ENCODE measurements around the gene LRRC28. TPM values are rescaled to one million over a fixed set of nuclear protein-coding genes. Genes with fewer than 3 reads are reported as not detected.

LRRC28 gene
- total RNA-seq, 1 experiment from 2014 or later: 39.3 TPM

DNA sequence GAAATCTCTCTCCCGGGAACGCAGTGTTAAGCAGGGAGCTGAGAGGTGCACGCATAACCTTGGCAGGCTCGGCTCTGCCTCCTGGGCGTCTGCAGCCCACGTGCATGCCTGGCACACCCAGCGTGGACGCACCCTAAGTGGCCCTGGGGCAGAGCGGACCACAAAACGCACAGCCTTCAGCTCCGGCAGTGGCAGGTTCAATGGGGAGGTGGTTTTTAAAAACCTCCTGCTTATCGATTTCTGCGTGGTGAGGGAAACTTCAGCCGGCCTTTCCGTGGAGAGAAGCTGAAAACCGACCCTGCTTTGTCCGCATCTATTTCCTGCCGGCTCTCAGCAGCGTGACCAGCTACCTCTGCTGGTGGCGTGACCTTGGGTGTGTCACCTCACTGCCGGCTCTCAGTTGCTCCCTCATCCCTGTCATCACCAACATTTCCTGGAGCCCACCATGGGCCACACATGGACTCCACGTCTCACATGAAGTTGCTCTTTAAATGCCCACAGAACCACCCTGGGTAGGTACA is 179.7 kb downstream of the LRRC28 start:
- Histone ChIP-seq H3K36me3 (ENCODE audit: control insufficient read depth, insufficient read depth, low read length) (no peaks in the 10 kb centered on the region), H3K9me3 (ENCODE audit: control insufficient read depth, insufficient read depth, low read depth, low read length) (no peaks in the 10 kb centered on the region), H3K27me3 (ENCODE audit: control insufficient read depth, insufficient read depth, low read length) (no peaks in the 10 kb centered on the region), H3K27ac (ENCODE audit: low read length) (no peak overlapping the region), H3K4me1 (ENCODE audit: control insufficient read depth, insufficient read depth, low read length) (peaks cover 8% of the 10 kb centered on the region; the same call in 1 of the 2 replicates), H3K4me3 (ENCODE audit: low read depth in 2 of 2, low read length in 2 of 2) (no peak overlapping the region)
- no peak for DNase-seq (ENCODE audit: low read depth, low spot score)
- in situ Hi-C loops (cut with HindIII; ENCODE audit: low pct_unique_long_range_greater_than_20kb, low sequenced_read_pairs): no loop called here
- CTCF ChIA-PET: no interaction called here
- no peak for ATAC-seq
- intact Hi-C loops (cut with micrococcal nuclease; ENCODE audit: unreplicated experiment): no loop called here
- BruUV-seq (replicated peaks): no TSS peak
- POLR2A ChIA-PET: no interaction called here
- no peak for TF ChIP-seq SIN3A (IDR thresholded peaks at IDR 0.05; ENCODE audit: borderline replicate concordance, insufficient read depth, low read depth, low read length)
- TF ChIP-seq POLR2AphosphoS5 (IDR thresholded peaks at IDR 0.05; ENCODE audit: low read depth, low read length): no peak
- TF ChIP-seq REST (IDR thresholded peaks at IDR 0.05; ENCODE audit: insufficient read depth in 1 of 2, low read depth in 2 of 2, low read length in 1 of 2): no peak
- TF ChIP-seq, protein P1, sequence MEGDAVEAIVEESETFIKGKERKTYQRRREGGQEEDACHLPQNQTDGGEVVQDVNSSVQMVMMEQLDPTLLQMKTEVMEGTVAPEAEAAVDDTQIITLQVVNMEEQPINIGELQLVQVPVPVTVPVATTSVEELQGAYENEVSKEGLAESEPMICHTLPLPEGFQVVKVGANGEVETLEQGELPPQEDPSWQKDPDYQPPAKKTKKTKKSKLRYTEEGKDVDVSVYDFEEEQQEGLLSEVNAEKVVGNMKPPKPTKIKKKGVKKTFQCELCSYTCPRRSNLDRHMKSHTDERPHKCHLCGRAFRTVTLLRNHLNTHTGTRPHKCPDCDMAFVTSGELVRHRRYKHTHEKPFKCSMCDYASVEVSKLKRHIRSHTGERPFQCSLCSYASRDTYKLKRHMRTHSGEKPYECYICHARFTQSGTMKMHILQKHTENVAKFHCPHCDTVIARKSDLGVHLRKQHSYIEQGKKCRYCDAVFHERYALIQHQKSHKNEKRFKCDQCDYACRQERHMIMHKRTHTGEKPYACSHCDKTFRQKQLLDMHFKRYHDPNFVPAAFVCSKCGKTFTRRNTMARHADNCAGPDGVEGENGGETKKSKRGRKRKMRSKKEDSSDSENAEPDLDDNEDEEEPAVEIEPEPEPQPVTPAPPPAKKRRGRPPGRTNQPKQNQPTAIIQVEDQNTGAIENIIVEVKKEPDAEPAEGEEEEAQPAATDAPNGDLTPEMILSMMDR (IDR thresholded peaks at IDR 0.05): no peak
- TF ChIP-seq TCF7L2 (IDR thresholded peaks at IDR 0.05; ENCODE audit: low read depth, low read length): no peak

DNA sequence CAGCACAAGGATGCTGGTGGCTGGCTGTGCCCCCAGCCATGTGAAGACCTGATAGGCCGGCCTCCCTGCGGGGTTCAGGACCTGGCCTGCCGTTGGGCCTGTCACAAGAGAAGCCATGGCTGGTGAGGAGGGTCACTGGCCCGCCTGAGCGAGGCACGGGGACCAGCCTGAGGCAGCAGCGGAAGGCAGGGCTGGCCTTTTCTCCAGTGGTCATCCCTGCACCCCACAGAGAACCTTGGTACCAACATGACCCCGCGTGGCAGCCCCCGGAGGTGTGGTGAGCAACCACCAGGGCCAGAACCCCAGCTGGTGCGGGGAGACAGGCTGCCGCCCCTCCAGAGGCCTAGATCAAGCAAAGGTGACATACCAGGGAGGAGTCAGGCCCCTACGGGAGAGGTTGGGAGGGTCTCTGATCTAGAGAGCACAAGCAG is 180.4 kb downstream of the LRRC28 start:
- BruUV-seq (replicated peaks): no TSS peak
- H3K27ac ChIP-seq (ENCODE audit: low read length): no peak overlapping the region
- no peaks in the 10 kb centered on the region for H3K9me3 ChIP-seq (ENCODE audit: control insufficient read depth, insufficient read depth, low read depth, low read length)
- intact Hi-C loops (cut with micrococcal nuclease; ENCODE audit: unreplicated experiment): no loop called here
- ChIA-PET POLR2A (no interaction called here), CTCF (no interaction called here)
- ATAC-seq (no peak), DNase-seq (ENCODE audit: low read depth, low spot score) (no peak)
- in situ Hi-C loops (cut with HindIII; ENCODE audit: low pct_unique_long_range_greater_than_20kb, low sequenced_read_pairs): no loop called here
- no peaks in the 10 kb centered on the region for H3K36me3 ChIP-seq (ENCODE audit: control insufficient read depth, insufficient read depth, low read length)
- TF ChIP-seq REST (IDR thresholded peaks at IDR 0.05; ENCODE audit: insufficient read depth in 1 of 2, low read depth in 2 of 2, low read length in 1 of 2) (no peak), POLR2AphosphoS5 (IDR thresholded peaks at IDR 0.05; ENCODE audit: low read depth, low read length) (no peak), SIN3A (IDR thresholded peaks at IDR 0.05; ENCODE audit: borderline replicate concordance, insufficient read depth, low read depth, low read length) (no peak), TCF7L2 (IDR thresholded peaks at IDR 0.05; ENCODE audit: low read depth, low read length) (no peak)
- TF ChIP-seq, protein P1 (IDR thresholded peaks at IDR 0.05): no peak
- H3K4me3 ChIP-seq (ENCODE audit: low read depth in 2 of 2, low read length in 2 of 2): no peak overlapping the region
- no peaks in the 10 kb centered on the region for H3K27me3 ChIP-seq (ENCODE audit: control insufficient read depth, insufficient read depth, low read length)
- peaks cover 8% of the 10 kb centered on the region; the same call in 1 of the 2 replicates for H3K4me1 ChIP-seq (ENCODE audit: control insufficient read depth, insufficient read depth, low read length)
